ENCODE data around the gene ARPC3.
"Not testable (repeated sequence)": the region's sequence is repeated elsewhere in the genome, so short reads cannot be mapped to it uniquely, and the experiment has no call there.

ARPC3 gene

DNA sequence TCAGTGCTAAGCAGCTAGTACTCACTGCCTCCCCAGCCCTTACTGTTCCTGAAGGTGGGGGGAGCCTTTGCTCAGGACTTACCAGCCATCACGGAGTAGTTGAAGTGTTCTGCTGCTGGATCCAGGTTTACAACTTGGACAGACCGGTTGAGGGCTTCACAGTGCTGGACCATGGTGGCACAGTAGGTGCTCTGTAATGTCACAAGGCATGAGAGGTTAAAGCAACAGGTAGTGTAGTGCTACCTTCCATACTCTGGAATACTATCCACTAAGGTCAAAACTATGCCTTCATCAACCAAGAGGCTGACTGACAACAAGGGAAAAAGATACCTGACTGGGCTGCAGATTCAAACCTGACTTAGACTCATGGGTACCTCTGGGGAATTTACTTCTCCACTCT is 14.9 kb upstream of the ARPC3 start:
- DNase-seq (ENCODE audit: low read depth): no peak
- TF ChIP-seq CTCF (IDR thresholded peaks at IDR 0.05; ENCODE audit: insufficient read depth, low read depth, low read length, missing control alignments): no peak
- no peak overlapping the region for H3K4me3 ChIP-seq (ENCODE audit: low read depth, low read length)

GRCh38 chr12:110461189-110461588 is 11.1 kb upstream of the ARPC3 start:
- not testable (repeated sequence) for H3K4me3 ChIP-seq (ENCODE audit: low read depth, low read length); DNase-seq (ENCODE audit: low read depth)

DNA sequence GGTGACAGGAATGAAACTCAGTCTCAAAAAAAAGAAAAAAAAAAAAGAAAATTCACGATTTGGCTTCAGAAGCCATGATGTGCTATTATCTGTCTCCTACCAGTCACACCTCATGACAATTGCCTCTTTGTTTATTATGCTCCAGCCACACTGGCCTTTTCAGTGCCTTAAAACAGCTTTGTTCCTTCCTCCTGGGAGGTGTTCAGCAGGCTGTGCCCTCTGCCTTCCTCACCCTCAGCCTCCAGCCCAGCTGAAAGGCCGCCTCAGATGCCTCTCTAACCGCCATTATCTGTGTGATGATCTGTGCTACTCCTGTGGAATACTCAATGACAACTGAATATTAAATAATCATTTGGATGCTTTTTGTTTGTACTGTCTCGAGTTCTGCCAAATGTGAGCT is 8.6 kb upstream of the ARPC3 start:
- no peak for TF ChIP-seq CTCF (IDR thresholded peaks at IDR 0.05; ENCODE audit: insufficient read depth, low read depth, low read length, missing control alignments)
- no peak overlapping the region for H3K4me3 ChIP-seq (ENCODE audit: low read depth, low read length)
- DNase-seq (ENCODE audit: low read depth): no peak

GRCh38 chr12:110453569-110454296 is 3.6 kb upstream of the ARPC3 start:
- H3K4me3 ChIP-seq (ENCODE audit: low read depth, low read length): no peak overlapping the region
- TF ChIP-seq CTCF (IDR thresholded peaks at IDR 0.05; ENCODE audit: insufficient read depth, low read depth, low read length, missing control alignments): no peak
- no peak for DNase-seq (ENCODE audit: low read depth)

DNA sequence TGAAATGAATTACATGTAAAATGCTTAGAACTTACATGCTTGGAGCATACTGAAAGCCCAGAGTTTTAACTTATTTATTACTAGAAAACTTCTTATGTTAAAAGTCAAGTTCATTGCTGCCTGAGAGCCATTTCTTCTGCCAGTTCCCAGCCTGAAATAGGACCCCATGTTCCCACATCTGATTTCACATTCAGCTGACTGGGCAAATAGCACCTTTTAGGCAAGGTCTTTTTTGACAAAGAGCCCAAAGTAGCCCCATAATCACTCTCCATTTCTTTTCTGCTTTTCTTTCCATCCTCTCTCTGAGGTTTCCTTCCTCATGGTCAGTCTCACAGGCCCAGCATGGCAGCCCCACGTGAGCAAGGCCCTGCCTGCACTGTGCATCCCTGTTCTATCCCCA is 1.1 kb upstream of the ARPC3 start:
- DNase-seq (ENCODE audit: low read depth): no peak
- H3K4me3 ChIP-seq (ENCODE audit: low read depth, low read length): no peak overlapping the region
- TF ChIP-seq CTCF (IDR thresholded peaks at IDR 0.05; ENCODE audit: insufficient read depth, low read depth, low read length, missing control alignments): no peak

DNA sequence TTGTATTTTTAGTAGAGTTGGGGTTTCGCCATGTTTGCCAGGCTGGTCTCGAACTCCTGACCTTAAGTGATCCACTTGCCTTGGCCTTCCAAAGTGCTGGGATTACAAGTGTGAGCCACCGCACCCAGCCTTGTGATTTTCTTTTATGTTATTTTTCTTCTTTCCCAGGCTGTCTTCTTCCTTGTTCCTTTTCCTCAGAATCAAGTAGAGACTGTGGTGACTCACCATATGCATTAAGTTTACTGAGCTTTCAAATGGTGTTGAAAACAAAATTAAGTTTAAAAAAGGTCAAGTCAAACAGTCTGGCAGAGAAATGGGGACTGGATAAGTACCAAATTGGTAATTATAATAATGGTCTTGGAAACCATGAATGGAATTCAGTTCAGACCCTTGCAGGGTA is 5.7 kb downstream of the ARPC3 start:
- no peak for TF ChIP-seq CTCF (IDR thresholded peaks at IDR 0.05; ENCODE audit: insufficient read depth, low read depth, low read length, missing control alignments)
- no peak for DNase-seq (ENCODE audit: low read depth)
- no peak overlapping the region for H3K4me3 ChIP-seq (ENCODE audit: low read depth, low read length)

DNA sequence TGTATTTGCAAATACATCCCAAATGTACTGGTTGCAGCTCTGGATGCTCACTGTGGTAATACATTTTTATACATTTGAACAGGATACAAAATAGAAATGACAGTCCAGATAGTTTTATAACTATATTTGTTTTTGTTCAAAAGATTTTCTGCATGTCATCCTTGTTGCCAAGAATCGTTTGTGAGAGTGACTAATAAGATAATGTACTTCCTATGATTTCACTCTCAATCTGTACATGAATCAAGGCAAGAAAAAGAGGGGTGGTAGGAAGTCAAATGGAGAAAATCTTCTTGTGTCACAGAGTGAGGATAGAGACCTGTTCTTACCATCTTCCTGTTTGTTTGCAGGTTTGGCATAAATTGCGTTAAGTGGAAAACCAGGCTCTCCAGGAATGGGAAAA is 13.9 kb downstream of the ARPC3 start:
- no peak for DNase-seq (ENCODE audit: low read depth)
- H3K4me3 ChIP-seq (ENCODE audit: low read depth, low read length): no peak overlapping the region
- TF ChIP-seq CTCF (IDR thresholded peaks at IDR 0.05; ENCODE audit: insufficient read depth, low read depth, low read length, missing control alignments): no peak
